Activated CD4-positive, alpha-beta T cell treated with anti-CD3 and anti-CD28 coated beads, Interleukin-2, amount 10 ng/mL, durations not matched to agents 24 days and 14 days (primary cell): ENCODE results near the gene HNRNPCL1. TPM values are rescaled to one million over a fixed set of nuclear protein-coding genes. Genes with fewer than 3 reads are reported as not detected.
"Not testable (repeated sequence)": the region's sequence is repeated elsewhere in the genome, so short reads cannot be mapped to it uniquely, and the experiment has no call there.

Experiments used
- DNase-seq: peaks from one replicate; pipeline ENCODE4 v3.0.0; 2022
- H3K27ac Mint-ChIP-seq: one replicate; pipeline ENCODE4 v1.8.0; 2022; ENCODE audit warnings: mild to moderate bottlenecking, mixed read lengths
- H3K27me3 Mint-ChIP-seq: one replicate; pipeline ENCODE4 v1.8.0; 2022; ENCODE audit warnings: mixed read lengths
- H3K36me3 Mint-ChIP-seq: one replicate; pipeline ENCODE4 v1.8.0; 2022; ENCODE audit warnings: low read depth, mild to moderate bottlenecking, mixed read lengths
- H3K4me1 Mint-ChIP-seq: one replicate; pipeline ENCODE4 v1.8.0; 2021; ENCODE audit warnings: mixed read lengths
- H3K4me3 Mint-ChIP-seq: one replicate; pipeline ENCODE4 v1.8.0; 2022; ENCODE audit warnings: mild to moderate bottlenecking, moderate library complexity, mixed read lengths
- H3K9me3 Mint-ChIP-seq: one replicate; pipeline ENCODE4 v1.8.0; 2021; ENCODE audit warnings: mixed read lengths
- intact Hi-C: fragments of 100-400 bp; cut with micrococcal nuclease; formaldehyde crosslinking; loops from one replicate; pipeline ENCODE4 v1.15.1; 2023
- total RNA-seq: library from RNA; stranded (reverse); gene quantifications from 2 replicates; pipeline ENCODE4 v1.2.3, GENCODE V29; 2022

Gene HNRNPCL1
- total RNA-seq, result not detected in 2 replicates

GRCh38 chr1:12848620-12849019, at the start of gene HNRNPCL1:
Gene HNRNPCL1, minus strand, starts transcription at chr1:12848720. Its CDS starts 431 bp downstream, at chr1:12848289.
- H3K9me3 Mint-ChIP-seq, H3K36me3 Mint-ChIP-seq, intact Hi-C loops, H3K27me3 Mint-ChIP-seq, H3K4me3 Mint-ChIP-seq, H3K4me1 Mint-ChIP-seq, DNase-seq, H3K27ac Mint-ChIP-seq: not testable (repeated sequence)

- H3K9me3 Mint-ChIP-seq, H3K36me3 Mint-ChIP-seq, intact Hi-C loops, H3K27ac Mint-ChIP-seq, H3K4me3 Mint-ChIP-seq, DNase-seq, H3K4me1 Mint-ChIP-seq, H3K27me3 Mint-ChIP-seq: not testable (repeated sequence)
These were observed 49.6 kb upstream of the HNRNPCL1 start, which contains the start of gene PRAMEF10 for GRCh38 chr1:12898170-12898569. Gene PRAMEF10, minus strand, starts transcription at chr1:12898270. Its CDS starts 2,423 bp downstream, at chr1:12895847.

GRCh38 chr1:12886101-12886500, 37.6 kb upstream of the HNRNPCL1 start, which contains the start of gene PRAMEF4:
Gene PRAMEF4, minus strand, starts transcription at chr1:12886201. Its CDS starts 2,807 bp downstream, at chr1:12883394.
- H3K4me1 Mint-ChIP-seq, intact Hi-C loops, H3K27ac Mint-ChIP-seq, H3K27me3 Mint-ChIP-seq, H3K36me3 Mint-ChIP-seq, H3K4me3 Mint-ChIP-seq, H3K9me3 Mint-ChIP-seq, DNase-seq: not testable (repeated sequence)

GRCh38 chr1:12878453-12878852, 29.9 kb upstream of the HNRNPCL1 start:
- H3K9me3 Mint-ChIP-seq, H3K36me3 Mint-ChIP-seq, H3K4me3 Mint-ChIP-seq, H3K4me1 Mint-ChIP-seq, intact Hi-C loops, DNase-seq, H3K27ac Mint-ChIP-seq, H3K27me3 Mint-ChIP-seq: not testable (repeated sequence)

GRCh38 chr1:12863131-12863880, 14.8 kb upstream of the HNRNPCL1 start:
- DNase-seq, H3K27ac Mint-ChIP-seq, H3K4me3 Mint-ChIP-seq, H3K4me1 Mint-ChIP-seq, H3K36me3 Mint-ChIP-seq, H3K27me3 Mint-ChIP-seq, intact Hi-C loops, H3K9me3 Mint-ChIP-seq: not testable (repeated sequence)

- H3K27ac Mint-ChIP-seq, H3K4me1 Mint-ChIP-seq, H3K9me3 Mint-ChIP-seq, H3K4me3 Mint-ChIP-seq, intact Hi-C loops, H3K27me3 Mint-ChIP-seq, DNase-seq, H3K36me3 Mint-ChIP-seq: not testable (repeated sequence)
These were observed 8.3 kb upstream of the HNRNPCL1 start, which contains the start of gene PRAMEF2 for GRCh38 chr1:12856786-12857185. Gene PRAMEF2, plus strand, starts transcription at chr1:12857086. Its CDS starts 1,924 bp downstream, at chr1:12859010.

- intact Hi-C loops, result no loop called here
- no peaks in the 10 kb centered on the region for H3K4me1 Mint-ChIP-seq
- H3K27me3 Mint-ChIP-seq, result no peaks in the 10 kb centered on the region
- DNase-seq, result no peak
- peaks cover 4% of the 10 kb centered on the region for H3K9me3 Mint-ChIP-seq
- no peak overlapping the region for H3K4me3 Mint-ChIP-seq
- H3K27ac Mint-ChIP-seq, result no peak overlapping the region
- no peaks in the 10 kb centered on the region for H3K36me3 Mint-ChIP-seq
These were observed 3.3 kb upstream of the HNRNPCL1 start for GRCh38 chr1:12851779-12852178.

GRCh38 chr1:12833251-12833650, 15.3 kb downstream of the HNRNPCL1 start:
- H3K4me3 Mint-ChIP-seq, H3K4me1 Mint-ChIP-seq, H3K36me3 Mint-ChIP-seq, H3K9me3 Mint-ChIP-seq, H3K27ac Mint-ChIP-seq, intact Hi-C loops, H3K27me3 Mint-ChIP-seq, DNase-seq: not testable (repeated sequence)

- H3K9me3 Mint-ChIP-seq, H3K27me3 Mint-ChIP-seq, H3K36me3 Mint-ChIP-seq, DNase-seq, H3K4me3 Mint-ChIP-seq, H3K27ac Mint-ChIP-seq, intact Hi-C loops, H3K4me1 Mint-ChIP-seq: not testable (repeated sequence)
These were observed 17.2 kb downstream of the HNRNPCL1 start, which contains the start of gene PRAMEF11 for GRCh38 chr1:12831310-12831709. Gene PRAMEF11, minus strand, starts transcription at chr1:12831410. Its CDS starts 2,621 bp downstream, at chr1:12828789.

- DNase-seq, H3K27ac Mint-ChIP-seq, H3K9me3 Mint-ChIP-seq, H3K4me1 Mint-ChIP-seq, H3K4me3 Mint-ChIP-seq, intact Hi-C loops, H3K36me3 Mint-ChIP-seq: not testable (repeated sequence)
- peaks cover 10% of the 10 kb centered on the region for H3K27me3 Mint-ChIP-seq
These were observed 29.5 kb downstream of the HNRNPCL1 start for GRCh38 chr1:12819061-12819460.

GRCh38 chr1:12811409-12811784, 37.1 kb downstream of the HNRNPCL1 start:
- H3K36me3 Mint-ChIP-seq, result no peaks in the 10 kb centered on the region
- DNase-seq, result no peak
- intact Hi-C loops, result no loop called here
- H3K9me3 Mint-ChIP-seq, result no peaks in the 10 kb centered on the region
- peaks cover 1% of the 10 kb centered on the region for H3K27me3 Mint-ChIP-seq
- H3K4me3 Mint-ChIP-seq, result no peak overlapping the region
- H3K27ac Mint-ChIP-seq, result no peak overlapping the region
- no peaks in the 10 kb centered on the region for H3K4me1 Mint-ChIP-seq

- intact Hi-C loops, result no loop called here
- Mint-ChIP-seq H3K9me3 (no peaks in the 10 kb centered on the region), H3K4me1 (no peaks in the 10 kb centered on the region), H3K27me3 (peaks cover 1% of the 10 kb centered on the region), H3K27ac (no peak overlapping the region), H3K4me3 (no peak overlapping the region), H3K36me3 (no peaks in the 10 kb centered on the region)
- no peak for DNase-seq
These were observed 37.7 kb downstream of the HNRNPCL1 start for GRCh38 chr1:12810691-12811408.

- H3K4me1 Mint-ChIP-seq, result no peaks in the 10 kb centered on the region
- H3K4me3 Mint-ChIP-seq, result no peak overlapping the region
- peaks cover 5% of the 10 kb centered on the region for H3K9me3 Mint-ChIP-seq
- intact Hi-C loops, result no loop called here
- DNase-seq, result no peak
- H3K27me3 Mint-ChIP-seq, result peaks cover 5% of the 10 kb centered on the region
- H3K27ac Mint-ChIP-seq, result no peak overlapping the region
- H3K36me3 Mint-ChIP-seq, result no peaks in the 10 kb centered on the region
These were observed 38.6 kb downstream of the HNRNPCL1 start for GRCh38 chr1:12809933-12810332.

GRCh38 chr1:12799730-12800129, 48.8 kb downstream of the HNRNPCL1 start:
- Mint-ChIP-seq H3K9me3 (peaks cover 5% of the 10 kb centered on the region), H3K27ac (no peak overlapping the region), H3K4me3 (no peak overlapping the region), H3K36me3 (no peaks in the 10 kb centered on the region), H3K27me3 (peaks cover 4% of the 10 kb centered on the region), H3K4me1 (no peaks in the 10 kb centered on the region)
- DNase-seq, result no peak
- intact Hi-C loops, result no loop called here
